ENCODE results near the gene RBM15.

GRCh38 chr1:110321045-110321444 lies 18.1 kb upstream of the RBM15 start:
- no peak for TF ChIP-seq CTCF (IDR thresholded peaks at IDR 0.05)
- TF ChIP-seq POLR2A (IDR thresholded peaks at IDR 0.05): no peak
